Measurements from ENCODE around the gene MCC. TPM values are rescaled to one million over a fixed set of nuclear protein-coding genes. Genes with fewer than 3 reads are reported as not detected.

MCC gene
- total RNA-seq, 1 experiment from 2014 or later = 7.6 TPM

DNA sequence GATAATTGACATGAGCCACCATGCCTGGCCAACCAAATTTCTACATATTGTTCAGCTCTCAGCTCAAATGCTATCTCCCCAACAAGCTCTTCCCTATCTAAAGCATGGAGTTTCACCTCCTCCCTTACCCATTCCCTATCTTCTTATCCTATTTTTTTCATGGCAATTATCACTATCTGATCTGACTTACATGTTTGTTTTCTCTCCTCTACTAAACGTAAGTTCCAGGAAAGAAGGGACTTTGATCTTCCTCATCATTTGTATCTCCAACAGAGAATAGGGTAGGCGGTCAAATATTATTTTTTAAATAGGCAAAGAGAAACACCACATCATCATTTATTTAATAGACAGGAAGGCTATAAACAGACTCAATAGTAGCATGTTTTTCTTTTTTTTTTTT, 381.4 kb downstream of the MCC start:
- TF ChIP-seq, protein P1, sequence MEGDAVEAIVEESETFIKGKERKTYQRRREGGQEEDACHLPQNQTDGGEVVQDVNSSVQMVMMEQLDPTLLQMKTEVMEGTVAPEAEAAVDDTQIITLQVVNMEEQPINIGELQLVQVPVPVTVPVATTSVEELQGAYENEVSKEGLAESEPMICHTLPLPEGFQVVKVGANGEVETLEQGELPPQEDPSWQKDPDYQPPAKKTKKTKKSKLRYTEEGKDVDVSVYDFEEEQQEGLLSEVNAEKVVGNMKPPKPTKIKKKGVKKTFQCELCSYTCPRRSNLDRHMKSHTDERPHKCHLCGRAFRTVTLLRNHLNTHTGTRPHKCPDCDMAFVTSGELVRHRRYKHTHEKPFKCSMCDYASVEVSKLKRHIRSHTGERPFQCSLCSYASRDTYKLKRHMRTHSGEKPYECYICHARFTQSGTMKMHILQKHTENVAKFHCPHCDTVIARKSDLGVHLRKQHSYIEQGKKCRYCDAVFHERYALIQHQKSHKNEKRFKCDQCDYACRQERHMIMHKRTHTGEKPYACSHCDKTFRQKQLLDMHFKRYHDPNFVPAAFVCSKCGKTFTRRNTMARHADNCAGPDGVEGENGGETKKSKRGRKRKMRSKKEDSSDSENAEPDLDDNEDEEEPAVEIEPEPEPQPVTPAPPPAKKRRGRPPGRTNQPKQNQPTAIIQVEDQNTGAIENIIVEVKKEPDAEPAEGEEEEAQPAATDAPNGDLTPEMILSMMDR (conservative IDR thresholded peaks at IDR 0.05) = no peak
- Histone ChIP-seq H2AFZ (ENCODE audit: low read length) (no peak overlapping the region), H3K79me1 (ENCODE audit: insufficient read depth, low read depth, low read length, poor library complexity, severe bottlenecking) (no peaks in the 10 kb centered on the region), H3K23me2 (ENCODE audit: insufficient read length, low read depth, low read length, poor library complexity, severe bottlenecking) (no peaks in the 10 kb centered on the region), H2BK12ac (ENCODE audit: insufficient read length, low read depth, low read length) (no peak overlapping the region), H3K56ac (ENCODE audit: insufficient read length, low read depth, low read length) (no peak overlapping the region), H4K91ac (ENCODE audit: insufficient read length, low read depth, low read length) (no peak overlapping the region), H2AK5ac (ENCODE audit: insufficient read length, low read length) (no peak overlapping the region), H3K27me3 (ENCODE audit: insufficient read depth, low read length) (no peaks in the 10 kb centered on the region), H3K9ac (ENCODE audit: extremely low read depth, insufficient read length, low read length) (no peak overlapping the region), H3K27ac (ENCODE audit: insufficient read length, low read depth, low read length) (no peak overlapping the region), H3T11ph (ENCODE audit: low read length) (no peak overlapping the region), H3K79me2 (ENCODE audit: insufficient read depth, low read length) (no peaks in the 10 kb centered on the region), H2BK20ac (ENCODE audit: low read depth, low read length, poor library complexity, severe bottlenecking) (no peak overlapping the region), H3K9me3 (ENCODE audit: control insufficient read depth, low read depth, low read length) (no peaks in the 10 kb centered on the region), H3K14ac (ENCODE audit: insufficient read depth, low read length) (no peak overlapping the region), H3K18ac (ENCODE audit: insufficient read length, low read depth, low read length) (no peak overlapping the region), H3K4ac (ENCODE audit: low read depth, low read length) (no peak overlapping the region), H3K4me1 (ENCODE audit: insufficient read depth, low read length) (no peaks in the 10 kb centered on the region), H3K23ac (ENCODE audit: insufficient read length, low read depth, low read length) (no peak overlapping the region), H2BK120ac (ENCODE audit: low read depth, low read length, poor library complexity, severe bottlenecking) (no peak overlapping the region), H4K8ac (replicated peaks; ENCODE audit: insufficient read length, low read depth, low read length) (no peak overlapping the region), H4K20me1 (ENCODE audit: control insufficient read depth, insufficient read depth, insufficient read length) (no peaks in the 10 kb centered on the region), H2BK5ac (ENCODE audit: insufficient read length, low read length) (no peak overlapping the region), H2BK15ac (ENCODE audit: low read depth, low read length) (no peak overlapping the region), H4K5ac (ENCODE audit: insufficient read length, low read depth, low read length) (no peak overlapping the region), H3K4me2 (ENCODE audit: insufficient read depth, insufficient read length, low read length) (no peak overlapping the region)
- peaks cover 0 to 2% (median under 1%) of the 10 kb centered on the region in 3 experiments; a peak in 3 of 7 replicates for H3K36me3 Mint-ChIP-seq (ENCODE audit: insufficient read depth in 1 of 3, low read depth in 3 of 3)
- H3K4me1 Mint-ChIP-seq = no peaks in the 10 kb centered on the region
- no peak overlapping the region for H3K4me3 Mint-ChIP-seq
- H3K27me3 Mint-ChIP-seq (ENCODE audit: low read depth) = no peaks in the 10 kb centered on the region
- DNase-seq = no peak
- H3K9me3 Mint-ChIP-seq = no peaks in the 10 kb centered on the region
- no peak overlapping the region for H3K27ac Mint-ChIP-seq
- no CpG with 5 or more reads among the region's 2 CpGs for WGBS (ENCODE audit: extremely low coverage, insufficient read length, low lambda C conversion rate)

All from H9 (cell line).